ENCODE results near the gene RAET1E. TPM values are rescaled to one million over a fixed set of nuclear protein-coding genes. Genes with fewer than 3 reads are reported as not detected.
"Not testable (repeated sequence)": the region's sequence is repeated elsewhere in the genome, so short reads cannot be mapped to it uniquely, and the experiment has no call there.

Gene RAET1E
- total RNA-seq, 1 experiment from 2014 or later: 4.1 TPM

GRCh38 chr6:149909701-149910470 is 12.0 kb upstream of the RAET1E start:
- DNase-seq (ENCODE audit: low read depth): no peak

- DNase-seq (ENCODE audit: low read depth): not testable (repeated sequence)
Observed at GRCh38 chr6:149908480-149908879, 10.6 kb upstream of the RAET1E start.

- no peak for DNase-seq (ENCODE audit: low read depth)
Observed at GRCh38 chr6:149907317-149907716, 9.4 kb upstream of the RAET1E start.

- DNase-seq (ENCODE audit: low read depth): no peak
Observed at GRCh38 chr6:149906405-149906804, 8.5 kb upstream of the RAET1E start.

GRCh38 chr6:149905911-149906371 is 8.0 kb upstream of the RAET1E start:
- DNase-seq (ENCODE audit: low read depth): no peak

GRCh38 chr6:149905371-149905910 is 7.5 kb upstream of the RAET1E start:
- DNase-seq (ENCODE audit: low read depth): no peak

GRCh38 chr6:149904661-149905370 is 6.9 kb upstream of the RAET1E start:
- DNase-seq (ENCODE audit: low read depth): no peak

GRCh38 chr6:149903938-149904611 is 6.2 kb upstream of the RAET1E start:
- no peak for DNase-seq (ENCODE audit: low read depth)

- DNase-seq (ENCODE audit: low read depth): no peak
Observed at GRCh38 chr6:149901444-149902140, 3.7 kb upstream of the RAET1E start.

- no peak for DNase-seq (ENCODE audit: low read depth)
Observed at GRCh38 chr6:149900620-149901443, 2.9 kb upstream of the RAET1E start.

- no peak for DNase-seq (ENCODE audit: low read depth)
Observed at GRCh38 chr6:149899926-149900619, 2.2 kb upstream of the RAET1E start.

GRCh38 chr6:149899486-149899885 is 1.6 kb upstream of the RAET1E start:
- no peak for DNase-seq (ENCODE audit: low read depth)

- DNase-seq (ENCODE audit: low read depth): no peak
Observed at GRCh38 chr6:149898966-149899365, 1.1 kb upstream of the RAET1E start.

GRCh38 chr6:149897015-149897697 is 757 bp downstream of the RAET1E start:
- DNase-seq (ENCODE audit: low read depth): peak; percentile 92

GRCh38 chr6:149896491-149896890 is 1.4 kb downstream of the RAET1E start:
- DNase-seq (ENCODE audit: low read depth): peak; percentile 67

- peak; percentile 96 for DNase-seq (ENCODE audit: low read depth)
Observed at GRCh38 chr6:149895833-149896271, 2.1 kb downstream of the RAET1E start.

GRCh38 chr6:149895048-149895590 is 2.8 kb downstream of the RAET1E start:
- peak; percentile 70 for DNase-seq (ENCODE audit: low read depth)

GRCh38 chr6:149891864-149892263 is 6.0 kb downstream of the RAET1E start:
- DNase-seq (ENCODE audit: low read depth): not testable (repeated sequence)

- DNase-seq (ENCODE audit: low read depth): peak; percentile 25
Observed at GRCh38 chr6:149891259-149891658, 6.7 kb downstream of the RAET1E start.

Data from Daoy (cell line).